K562 (cell line): ENCODE results near the gene USP7. TPM values are rescaled to one million over a fixed set of nuclear protein-coding genes. Genes with fewer than 3 reads are reported as not detected.

Experiments
- ATAC-seq: fragments of 200-7000 bp; cut with Tn5 transposase; 3 replicates; pipeline ENCODE4 v1.9.1; 2020; ENCODE audit warnings: moderate library complexity
- BruUV-seq: library from RNA; stranded (reverse); fragments of 400-500 nt; replicated peaks from 2 replicates; lab custom pipeline; 2021; lab: Mats Ljungman, UMichigan
- CTCF ChIA-PET: fragments of 300-600 bp; formaldehyde crosslinking; extraction: SDS; loops from one replicate; lab custom pipeline; 2021; ENCODE audit warnings: low intra/inter-chr PET ratio; lab: Yijun Ruan, JAX
- POLR2A ChIA-PET: fragments of 300-600, 350-650 bp; sonication (Branson Sonifier 250); formaldehyde crosslinking; extraction: SDS; loops from one replicate; lab custom pipeline; 2021; ENCODE audit warnings: antibody characterized with exemption, inconsistent platforms; lab: Yijun Ruan, JAX
- DNase-seq, 4 experiments: peaks; one replicate each; pipeline versions ENCODE4 v3.0.0 to v3.0.0-alpha.2; 2011 to 2018; ENCODE audit warnings: low spot score in 3 of 4, mixed read lengths in 3 of 4; ENCODE audit errors: extremely low read depth in 1 of 4
- FAIRE-seq: peaks from 2 replicates; lab custom pipeline; 2011; peaks lifted over from hg19 to GRCh38; lab: Jason Lieb, UNC
- H2AFZ ChIP-seq: 2 replicates; pipeline ENCODE4 v1.6.0; 2011; ENCODE audit warnings: low read depth, low read length, control low read depth, inconsistent platforms
- H3K27ac ChIP-seq: fragments of 200-600 bp; 3 replicates; pipeline ENCODE4 v1.8.0; 2011; ENCODE audit warnings: low read depth, mild to moderate bottlenecking, control low read depth, inconsistent platforms, low read length, moderate library complexity, mixed read lengths; ENCODE audit errors: extremely low read depth
- H3K27me3 ChIP-seq, 2 experiments: fragments of 300-600 bp in 1 of 2; 2 replicates in 1 of 2; 3 replicates in 1 of 2; pipeline versions ENCODE4 v1.6.0 to v1.8.0; 2011; ENCODE audit warnings: inconsistent platforms in 2 of 2, low read length in 2 of 2, mild to moderate bottlenecking in 1 of 2, mixed read lengths in 1 of 2, moderate library complexity in 1 of 2; ENCODE audit not compliant: control insufficient read depth in 2 of 2, insufficient read depth in 2 of 2
- H3K36me3 ChIP-seq: fragments of 300-600 bp; 3 replicates; pipeline ENCODE4 v1.8.0; 2011; ENCODE audit warnings: mild to moderate bottlenecking, low read length, inconsistent platforms; ENCODE audit not compliant: control insufficient read depth, insufficient read depth
- H3K4me1 ChIP-seq, 2 experiments: fragments of 200-600 bp in 1 of 2; replicated peaks in 1 of 2; 2 replicates in 1 of 2; 3 replicates in 1 of 2; pipeline versions ENCODE4 v1.5.1 to v1.8.0; 2011; ENCODE audit warnings: inconsistent platforms in 2 of 2, low read length in 2 of 2, mild to moderate bottlenecking in 1 of 2, mixed read lengths in 1 of 2, moderate library complexity in 1 of 2; ENCODE audit not compliant: control insufficient read depth in 2 of 2, insufficient read depth in 2 of 2
- H3K4me2 ChIP-seq: 2 replicates; pipeline ENCODE4 v1.6.1; 2011; ENCODE audit warnings: low read length, control low read depth, inconsistent platforms, mixed read lengths; ENCODE audit not compliant: insufficient read depth
- H3K4me3 ChIP-seq: fragments of 200-600 bp; sonication (generic), shearing (Covaris generic); 2 replicates; pipeline ENCODE4 v1.5.1; 2016; ENCODE audit warnings: control low read depth, inconsistent platforms
- H3K79me2 ChIP-seq: fragments of 200-600 bp; 3 replicates; pipeline ENCODE4 v1.8.0; 2011; ENCODE audit warnings: low read length, inconsistent platforms; ENCODE audit not compliant: control insufficient read depth, insufficient read depth
- H3K9ac ChIP-seq, 2 experiments: 2 replicates each; pipeline versions ENCODE4 v1.6.0 to v1.6.1; 2011; ENCODE audit warnings: low read depth in 2 of 2, low read length in 2 of 2, control low read depth in 1 of 2, inconsistent platforms in 1 of 2, mild to moderate bottlenecking in 1 of 2, mixed read lengths in 1 of 2; ENCODE audit not compliant: insufficient read depth in 1 of 2
- H3K9me1 ChIP-seq: one replicate; pipeline ENCODE4 v1.6.0; 2011; ENCODE audit warnings: inconsistent platforms, mild to moderate bottlenecking, low read length, moderate library complexity; ENCODE audit not compliant: control insufficient read depth, insufficient read depth
- H3K9me3 ChIP-seq: replicated peaks from 2 replicates; pipeline ENCODE4 v1.5.1; 2011; ENCODE audit warnings: low read depth, low read length, inconsistent platforms; ENCODE audit not compliant: control insufficient read depth, insufficient read depth
- H4K20me1 ChIP-seq: replicated peaks from 2 replicates; pipeline ENCODE4 v1.6.1; 2011; ENCODE audit warnings: low read length, inconsistent platforms, mixed read lengths; ENCODE audit not compliant: control insufficient read depth, insufficient read depth
- ARID1B ChIP-seq: fragments of 450-650 bp; IDR thresholded peaks from 2 replicates; pipeline ENCODE4 v1.6.1; 2016; ENCODE audit warnings: antibody characterized with exemption, mild to moderate bottlenecking, inconsistent platforms
- C11orf30 ChIP-seq: fragments of 450-650 bp; IDR thresholded peaks from 2 replicates; pipeline ENCODE4 v1.6.1; 2016; ENCODE audit warnings: low read depth, mild to moderate bottlenecking
- FOXA3 ChIP-seq, 2 experiments: fragments of 450-650 bp in 1 of 2; sonication (generic) in 1 of 2; formaldehyde crosslinking; IDR thresholded peaks in 1 of 2; conservative IDR thresholded peaks in 1 of 2; 2 replicates each; pipeline versions ENCODE4 v1.4.0 to v1.8.0; 2020 to 2022; ENCODE audit warnings: mild to moderate bottlenecking in 2 of 2, missing genetic modification reagents in 1 of 2
- LEF1 ChIP-seq: fragments of 450-650 bp; IDR thresholded peaks from 2 replicates; pipeline ENCODE4 v1.6.1; 2016; ENCODE audit warnings: mild to moderate bottlenecking
- MAFF ChIP-seq: IDR thresholded peaks from 2 replicates; pipeline ENCODE4 v1.6.1; 2012; ENCODE audit warnings: low read length, improper control_type of control experiment
- MAFG ChIP-seq: fragments of 450-650 bp; conservative IDR thresholded peaks from 2 replicates; pipeline ENCODE4 v1.6.1; 2016; ENCODE audit warnings: missing genetic modification characterization, missing compliant biosample characterization
- MAFK ChIP-seq: IDR thresholded peaks from 2 replicates; pipeline ENCODE4 v1.6.1; 2011; ENCODE audit warnings: low read length, improper control_type of control experiment
- MEIS2 ChIP-seq: fragments of 450-650 bp; IDR thresholded peaks from 2 replicates; pipeline ENCODE4 v1.6.1; 2014; ENCODE audit warnings: mild to moderate bottlenecking; ENCODE audit not compliant: partially characterized antibody
- NFE2 ChIP-seq: IDR thresholded peaks from 2 replicates; pipeline ENCODE4 v1.6.1; 2014; ENCODE audit warnings: antibody characterized with exemption, low read depth
- PHF21A ChIP-seq: fragments of 450-650 bp; IDR thresholded peaks from 2 replicates; pipeline ENCODE4 v1.6.1; 2017; ENCODE audit warnings: low read depth, borderline replicate concordance
- SMARCA4 ChIP-seq: fragments of 450-650 bp; IDR thresholded peaks from 2 replicates; pipeline ENCODE4 v1.6.1; 2016
- TAL1 ChIP-seq: fragments of 450-650 bp; IDR thresholded peaks from 2 replicates; pipeline ENCODE4 v1.6.1; 2016; ENCODE audit warnings: mild to moderate bottlenecking
- ZNF316 ChIP-seq: fragments of 450-650 bp; IDR thresholded peaks from 2 replicates; pipeline ENCODE4 v1.6.1; 2016
- ZNF766 ChIP-seq: fragments of 200-800 bp; sonication (Bioruptor generic); conservative IDR thresholded peaks from 2 replicates; pipeline ENCODE4 v1.6.1; 2016; ENCODE audit warnings: missing genetic modification characterization, missing compliant biosample characterization
- WGBS: fragments of 100-300 bp; shearing (Covaris generic); methylation state at CpG from one replicate; pipeline ENCODE4 v1.1.6; 2016; ENCODE audit warnings: low coverage, mixed read lengths; ENCODE audit not compliant: insufficient coverage; ENCODE audit errors: missing lambda C conversion rate; 5-methylcytosine and 5-hydroxymethylcytosine counted together
- in situ Hi-C: fragments of 300-500 bp; cut with MboI; formaldehyde crosslinking; loops from 4 replicates; pipeline ENCODE4 v1.15.0; 2018; ENCODE audit warnings: inconsistent platforms, mixed read lengths
- intact Hi-C: fragments of 100-400 bp; cut with micrococcal nuclease; formaldehyde crosslinking; loops from 2 replicates; pipeline ENCODE4 v1.14.2; 2022
- polyA plus RNA-seq, 8 experiments: library from polyadenylated mRNA; depleted of rRNA in 4 of 8; stranded (reverse) in 5 of 8; unstranded in 3 of 8; fragments of >200 nt; fragmentation: Nextera tagmentation in 2 of 8; fragmentation: Illumina TruSeq in 1 of 8; extraction: Ambion mirVana in 2 of 8; extraction: Trizol in 1 of 8; gene quantifications; 2 replicates each; pipeline versions ENCODE4 v1.2.1 to v1.2.3, GENCODE V29; 2011 to 2014; ENCODE audit warnings: inconsistent platforms in 1 of 8, missing spikeins in 1 of 8
- total RNA-seq, 7 experiments: library from RNA; depleted of rRNA in 6 of 7; stranded (reverse); fragments of >200 nt in 6 of 7; fragmentation: Illumina TruSeq in 2 of 7; extraction: Trizol in 2 of 7; gene quantifications; 2 replicates each; pipeline versions ENCODE4 v1.2.1 to v1.2.3, GENCODE V29; 2011 to 2021; ENCODE audit warnings: low replicate concordance in 1 of 7
- TF ChIP-seq, protein P1 (sequence below): sonication (generic); formaldehyde crosslinking; IDR thresholded peaks from 2 replicates; pipeline ENCODE4 v1.8.1; 2023; ENCODE audit warnings: mild to moderate bottlenecking, missing genetic modification reagents

The USP7 gene
- total and polyA plus RNA-seq, 9 of the 15 experiments (the other 6 are each of a cell fraction or from before 2014, with no cell fraction given): 17.1 to 145 (median 57.9) TPM

DNA sequence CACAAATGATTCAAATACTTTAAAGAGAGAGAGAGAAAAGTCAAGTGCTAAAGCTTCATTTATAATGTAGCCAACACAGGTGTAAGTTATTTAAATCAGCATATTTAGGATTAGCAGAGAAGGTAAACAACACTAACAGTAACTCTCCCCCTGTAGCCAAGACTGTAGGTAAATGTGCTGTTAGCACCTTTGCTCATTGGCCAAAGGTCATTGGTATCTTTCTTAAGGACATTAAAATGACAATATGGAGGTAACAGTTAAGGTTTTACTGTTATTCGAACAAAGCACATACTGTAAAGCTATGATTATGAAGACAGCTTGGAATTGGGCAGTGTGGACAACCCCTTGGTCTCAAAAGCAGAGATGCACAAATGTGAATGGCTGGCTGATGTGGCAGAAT lies 52.9 kb downstream of the USP7 start (continued):
- TF ChIP-seq, protein P1, sequence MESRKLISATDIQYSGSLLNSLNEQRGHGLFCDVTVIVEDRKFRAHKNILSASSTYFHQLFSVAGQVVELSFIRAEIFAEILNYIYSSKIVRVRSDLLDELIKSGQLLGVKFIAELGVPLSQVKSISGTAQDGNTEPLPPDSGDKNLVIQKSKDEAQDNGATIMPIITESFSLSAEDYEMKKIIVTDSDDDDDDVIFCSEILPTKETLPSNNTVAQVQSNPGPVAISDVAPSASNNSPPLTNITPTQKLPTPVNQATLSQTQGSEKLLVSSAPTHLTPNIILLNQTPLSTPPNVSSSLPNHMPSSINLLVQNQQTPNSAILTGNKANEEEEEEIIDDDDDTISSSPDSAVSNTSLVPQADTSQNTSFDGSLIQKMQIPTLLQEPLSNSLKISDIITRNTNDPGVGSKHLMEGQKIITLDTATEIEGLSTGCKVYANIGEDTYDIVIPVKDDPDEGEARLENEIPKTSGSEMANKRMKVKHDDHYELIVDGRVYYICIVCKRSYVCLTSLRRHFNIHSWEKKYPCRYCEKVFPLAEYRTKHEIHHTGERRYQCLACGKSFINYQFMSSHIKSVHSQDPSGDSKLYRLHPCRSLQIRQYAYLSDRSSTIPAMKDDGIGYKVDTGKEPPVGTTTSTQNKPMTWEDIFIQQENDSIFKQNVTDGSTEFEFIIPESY: no peak
- no peak for TF ChIP-seq TAL1

DNA sequence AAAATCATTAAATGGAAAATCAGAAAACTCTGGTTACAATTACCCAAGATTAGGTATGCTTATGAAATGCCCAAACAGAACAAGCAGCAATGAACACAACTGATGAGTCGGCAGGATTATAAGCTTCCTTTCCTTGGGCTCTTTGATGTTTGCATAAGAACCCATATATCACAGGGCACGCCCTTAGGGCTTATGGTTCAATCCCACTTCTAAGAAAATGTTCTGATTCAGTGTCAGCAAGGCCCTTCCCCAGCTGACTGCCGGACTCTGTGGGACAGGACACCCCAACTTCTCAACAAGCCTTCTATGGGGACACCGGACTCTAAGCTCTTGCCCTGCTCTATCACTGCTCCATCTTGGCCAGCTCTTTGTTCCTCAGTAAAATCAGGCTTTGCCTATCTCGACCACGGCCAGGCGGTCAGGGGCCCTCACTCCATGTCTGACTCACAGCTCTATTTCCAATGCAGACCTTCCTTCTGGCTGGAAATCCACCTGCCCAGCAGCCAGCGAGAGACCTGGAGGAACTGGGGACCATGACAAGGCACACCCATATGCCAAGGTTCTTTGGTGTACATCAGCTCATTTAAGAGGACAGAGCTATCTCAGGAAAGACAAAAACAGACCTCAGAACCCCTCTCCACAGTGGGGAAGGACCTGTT lies 54.8 kb downstream of the USP7 start:
- intact Hi-C loops: loop anchor here (5.0 kb wide), 1 partner anchor 98 kb away; no protein-coding TSS in a partner anchor
- no TSS peak for BruUV-seq

More for the DNA sequence above, 54.8 kb downstream of the USP7 start:
- no peak for DNase-seq
- CTCF ChIA-PET: no interaction called here
- no peaks in the 10 kb centered on the region for H3K27me3 ChIP-seq
- ATAC-seq: no peak
- H2AFZ ChIP-seq: no peak overlapping the region
- 0 out of 3 replicates have a peak, but pooled peaks cover 4% of the 10 kb centered on the region for H3K79me2 ChIP-seq
- TF ChIP-seq FOXA3 (CRISPR knock-in tag; conservative IDR thresholded peaks at IDR 0.05 in 1 of 2, IDR thresholded peaks at IDR 0.05 in 1 of 2): 0 out of 4 replicates have a peak, but pooled peaks of 1 of the 2 experiments have one; percentile 14
- peak; percentile 62 for TF ChIP-seq MAFG (tag)
- 0 out of 2 replicates have a peak, but pooled peaks have one; percentile 24 for TF ChIP-seq LEF1
- no peak for TF ChIP-seq SMARCA4
- peak; percentile 72 for TF ChIP-seq MAFK
- no peak for TF ChIP-seq PHF21A
- peak; percentile 68; the same call in 1 of the 2 replicates for TF ChIP-seq MAFF
- TF ChIP-seq ARID1B: no peak
- TF ChIP-seq ZNF766 (CRISPR knock-in tag): no peak
- TF ChIP-seq MEIS2: peak; percentile 46
- 0 out of 2 replicates have a peak, but pooled peaks have one; percentile 20 for TF ChIP-seq NFE2
- peak; percentile 82 for TF ChIP-seq C11orf30
- peak; percentile 86 for TF ChIP-seq ZNF316
- no peak overlapping the region for H3K4me3 ChIP-seq
- no peak for FAIRE-seq
- no peak overlapping the region for H3K27ac ChIP-seq
- H3K9me3 ChIP-seq: no peaks in the 10 kb centered on the region
- H3K9me1 ChIP-seq: no peaks in the 10 kb centered on the region
- POLR2A ChIA-PET: interaction anchor here (0.6 to 1.0 kb wide), 2 partner anchors 15 to 41 kb away, joined by 4 to 5 read pairs; no protein-coding TSS in a partner anchor
- H4K20me1 ChIP-seq: peaks cover 3% of the 10 kb centered on the region; the same call in 1 of the 2 replicates
- no peak overlapping the region for H3K9ac ChIP-seq
- no peak overlapping the region for H3K4me2 ChIP-seq
- peaks cover 89% of the 10 kb centered on the region for H3K36me3 ChIP-seq
- in situ Hi-C loops: no loop called here
- no peaks in the 10 kb centered on the region for H3K4me1 ChIP-seq
- WGBS: 65% methylated on average over 8 of the region's 8 CpGs
